GM19023 (cell line): ENCODE results near the gene LAIR1.
"Not testable (repeated sequence)": the region's sequence is repeated elsewhere in the genome, so short reads cannot be mapped to it uniquely, and the experiment has no call there.

ENCODE experiments used
- ATAC-seq: cut with Tn5 transposase; IDR thresholded peaks from one replicate; pipeline ENCODE4 v1.9.1; 2021; ENCODE audit warnings: mild to moderate bottlenecking, moderate library complexity; ENCODE audit not compliant: unreplicated experiment

The LAIR1 gene

GRCh38 chr19:54379187-54379678 is 14.5 kb upstream of the LAIR1 start:
- ATAC-seq, result no peak

- no peak for ATAC-seq
Observed at GRCh38 chr19:54376610-54377285, 12.0 kb upstream of the LAIR1 start.

- not testable (repeated sequence) for ATAC-seq
Observed at GRCh38 chr19:54375181-54375938, 10.6 kb upstream of the LAIR1 start.

GRCh38 chr19:54373781-54374631 is 9.3 kb upstream of the LAIR1 start:
- ATAC-seq, result no peak

- not testable (repeated sequence) for ATAC-seq
Observed at GRCh38 chr19:54371453-54371852, 6.7 kb upstream of the LAIR1 start.

GRCh38 chr19:54370434-54370796 is 5.7 kb upstream of the LAIR1 start:
- ATAC-seq, result not testable (repeated sequence)

GRCh38 chr19:54369688-54370433 is 5.1 kb upstream of the LAIR1 start:
- not testable (repeated sequence) for ATAC-seq

- ATAC-seq, result no peak
Observed at GRCh38 chr19:54369082-54369687, 4.5 kb upstream of the LAIR1 start.

GRCh38 chr19:54366811-54367210 is 2.1 kb upstream of the LAIR1 start:
- no peak for ATAC-seq

GRCh38 chr19:54365798-54366197 is 1.1 kb upstream of the LAIR1 start:
- ATAC-seq, result not testable (repeated sequence)

GRCh38 chr19:54361680-54362422 is 2.9 kb downstream of the LAIR1 start:
- ATAC-seq, result not testable (repeated sequence)

GRCh38 chr19:54359149-54359820 is 5.4 kb downstream of the LAIR1 start:
- not testable (repeated sequence) for ATAC-seq

- ATAC-seq, result no peak
Observed at GRCh38 chr19:54357381-54357780, 7.3 kb downstream of the LAIR1 start.

GRCh38 chr19:54356444-54357056 is 8.2 kb downstream of the LAIR1 start:
- no peak for ATAC-seq

GRCh38 chr19:54355675-54356074 is 9.1 kb downstream of the LAIR1 start:
- no peak for ATAC-seq

- ATAC-seq, result no peak
Observed at GRCh38 chr19:54354761-54355160, 10.0 kb downstream of the LAIR1 start.

- ATAC-seq, result no peak
Observed at GRCh38 chr19:54352546-54352945, 12.2 kb downstream of the LAIR1 start.

GRCh38 chr19:54352041-54352440 is 12.7 kb downstream of the LAIR1 start:
- ATAC-seq, result no peak
